ENCODE measurements around the gene SLC35E2B.
"Not testable (repeated sequence)": the region's sequence is repeated elsewhere in the genome, so short reads cannot be mapped to it uniquely, and the experiment has no call there.

Gene SLC35E2B

DNA sequence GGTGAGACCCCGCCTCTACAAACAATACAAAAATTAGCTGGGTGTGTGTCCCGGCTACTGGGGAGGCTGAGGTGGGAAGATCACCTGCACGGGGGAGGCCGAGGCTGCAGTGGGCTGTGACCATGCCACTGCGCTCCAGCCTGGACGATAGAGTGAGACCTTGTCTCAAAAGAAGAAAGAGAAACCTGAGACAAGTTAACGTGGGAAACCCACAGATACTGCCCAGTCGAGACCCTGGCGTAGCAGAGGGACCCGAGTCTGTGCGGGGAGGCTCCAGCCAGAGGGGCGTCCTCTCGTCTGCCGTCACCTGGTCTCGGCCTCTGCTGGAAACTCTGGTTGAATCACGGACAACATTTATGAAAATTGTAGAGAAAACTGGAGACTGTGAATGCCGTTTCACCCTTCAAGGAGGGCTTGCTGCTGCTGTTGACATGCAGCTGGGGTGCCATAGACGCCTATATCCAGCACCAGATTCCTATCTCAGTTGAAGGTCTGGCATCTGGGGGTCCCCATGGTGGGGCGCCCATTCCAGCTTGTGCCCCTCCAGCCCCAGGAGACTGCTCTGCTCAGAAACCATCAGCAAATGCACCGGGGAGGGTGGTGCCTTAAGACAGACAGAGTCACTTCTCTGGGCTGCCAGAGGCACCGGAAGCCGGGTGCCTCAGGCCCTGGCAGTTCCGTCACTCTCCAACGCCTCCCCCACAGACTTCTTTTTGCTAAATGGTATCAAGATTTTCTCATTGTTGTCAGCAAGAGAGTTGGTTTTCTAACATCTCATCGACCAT, 20.2 kb downstream of the SLC35E2B start:
- 95 to 98% methylated on average over 21 to 24 of the region's 25 CpGs for WGBS, 2 experiments (ENCODE audit: insufficient coverage in 2 of 2)
- Histone ChIP-seq H3K4me3 (ENCODE audit: extremely low read depth, insufficient read depth, low read length, poor library complexity, severe bottlenecking) (no peak overlapping the region), H3K36me3 (ENCODE audit: control insufficient read depth, insufficient read depth, low read length) (peaks cover 52% of the 10 kb centered on the region), H3K4me1 (ENCODE audit: control insufficient read depth, insufficient read depth, low read length, poor library complexity, severe bottlenecking) (no peaks in the 10 kb centered on the region), H3K9me3 (ENCODE audit: control insufficient read depth, low read length) (no peaks in the 10 kb centered on the region), H3K27ac (ENCODE audit: low read depth, low read length, severe bottlenecking) (no peak overlapping the region)

- Histone ChIP-seq H3K27ac (ENCODE audit: low read depth, low read length, severe bottlenecking) (no peak overlapping the region), H3K4me3 (ENCODE audit: extremely low read depth, insufficient read depth, low read length, poor library complexity, severe bottlenecking) (no peak overlapping the region), H3K36me3 (ENCODE audit: control insufficient read depth, insufficient read depth, low read length) (peaks cover 54% of the 10 kb centered on the region), H3K4me1 (ENCODE audit: control insufficient read depth, insufficient read depth, low read length, poor library complexity, severe bottlenecking) (no peaks in the 10 kb centered on the region), H3K9me3 (ENCODE audit: control insufficient read depth, low read length) (no peaks in the 10 kb centered on the region)
- 92 to 96% methylated on average over 20 to 24 of the region's 27 CpGs for WGBS, 2 experiments (ENCODE audit: insufficient coverage in 2 of 2)
These were observed 21.1 kb downstream of the SLC35E2B start for GRCh38 chr1:1671365-1672119.

DNA sequence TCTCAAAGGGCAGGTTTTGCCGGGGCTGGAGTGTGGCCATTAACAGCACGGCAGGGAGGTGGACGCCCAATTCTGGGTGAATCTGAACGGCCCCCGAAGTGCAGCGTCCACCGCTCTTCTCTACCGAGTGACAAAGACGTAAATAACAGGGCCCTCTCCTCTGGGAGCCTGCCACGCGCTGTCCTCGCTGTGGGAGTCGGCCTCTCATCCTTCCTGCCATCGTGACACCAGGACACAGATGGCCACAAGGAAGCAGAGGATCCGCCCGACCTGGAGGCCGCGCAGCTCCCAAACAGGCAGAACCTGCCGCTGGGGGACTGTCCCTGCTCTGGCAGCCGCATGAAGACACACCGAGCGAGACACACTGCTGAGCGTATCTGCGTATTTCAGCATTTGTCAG, 21.7 kb downstream of the SLC35E2B start:
- 95 to 97% methylated on average over 24 of the region's 24 CpGs for WGBS, 2 experiments (ENCODE audit: insufficient coverage in 2 of 2)
- no peak overlapping the region for H3K27ac ChIP-seq (ENCODE audit: low read depth, low read length, severe bottlenecking)
- no peaks in the 10 kb centered on the region for H3K9me3 ChIP-seq (ENCODE audit: control insufficient read depth, low read length)
- H3K4me1 ChIP-seq (ENCODE audit: control insufficient read depth, insufficient read depth, low read length, poor library complexity, severe bottlenecking), result no peaks in the 10 kb centered on the region
- no peak overlapping the region for H3K4me3 ChIP-seq (ENCODE audit: extremely low read depth, insufficient read depth, low read length, poor library complexity, severe bottlenecking)
- H3K36me3 ChIP-seq (ENCODE audit: control insufficient read depth, insufficient read depth, low read length), result peaks cover 60% of the 10 kb centered on the region

GRCh38 chr1:1669468-1670440, 22.8 kb downstream of the SLC35E2B start:
- no peaks in the 10 kb centered on the region for H3K9me3 ChIP-seq (ENCODE audit: control insufficient read depth, low read length)
- H3K27ac ChIP-seq (ENCODE audit: low read depth, low read length, severe bottlenecking), result peak overlapping the region; percentile 41
- H3K4me3 ChIP-seq (ENCODE audit: extremely low read depth, insufficient read depth, low read length, poor library complexity, severe bottlenecking), result no peak overlapping the region
- H3K36me3 ChIP-seq (ENCODE audit: control insufficient read depth, insufficient read depth, low read length), result peaks cover 72% of the 10 kb centered on the region
- H3K4me1 ChIP-seq (ENCODE audit: control insufficient read depth, insufficient read depth, low read length, poor library complexity, severe bottlenecking), result no peaks in the 10 kb centered on the region
- WGBS, 2 experiments (ENCODE audit: insufficient coverage in 2 of 2), result 94 to 95% methylated on average over 34 to 39 of the region's 43 CpGs

GRCh38 chr1:1666526-1666925, 26.1 kb downstream of the SLC35E2B start:
- no peaks in the 10 kb centered on the region for H3K4me1 ChIP-seq (ENCODE audit: control insufficient read depth, insufficient read depth, low read length, poor library complexity, severe bottlenecking)
- no peak overlapping the region for H3K27ac ChIP-seq (ENCODE audit: low read depth, low read length, severe bottlenecking)
- peaks cover 54% of the 10 kb centered on the region for H3K36me3 ChIP-seq (ENCODE audit: control insufficient read depth, insufficient read depth, low read length)
- H3K4me3 ChIP-seq (ENCODE audit: extremely low read depth, insufficient read depth, low read length, poor library complexity, severe bottlenecking), result no peak overlapping the region
- WGBS, 2 experiments (ENCODE audit: insufficient coverage in 2 of 2), result 98 to 100% methylated on average over 10 of the region's 15 CpGs
- H3K9me3 ChIP-seq (ENCODE audit: control insufficient read depth, low read length), result no peaks in the 10 kb centered on the region

GRCh38 chr1:1665815-1666251, 26.8 kb downstream of the SLC35E2B start:
- Histone ChIP-seq H3K9me3 (ENCODE audit: control insufficient read depth, low read length) (no peaks in the 10 kb centered on the region), H3K4me1 (ENCODE audit: control insufficient read depth, insufficient read depth, low read length, poor library complexity, severe bottlenecking) (no peaks in the 10 kb centered on the region), H3K4me3 (ENCODE audit: extremely low read depth, insufficient read depth, low read length, poor library complexity, severe bottlenecking) (no peak overlapping the region), H3K27ac (ENCODE audit: low read depth, low read length, severe bottlenecking) (no peak overlapping the region), H3K36me3 (ENCODE audit: control insufficient read depth, insufficient read depth, low read length) (peaks cover 47% of the 10 kb centered on the region)
- WGBS, 2 experiments (ENCODE audit: insufficient coverage in 2 of 2), result 94 to 95% methylated on average over 24 to 25 of the region's 25 CpGs

DNA sequence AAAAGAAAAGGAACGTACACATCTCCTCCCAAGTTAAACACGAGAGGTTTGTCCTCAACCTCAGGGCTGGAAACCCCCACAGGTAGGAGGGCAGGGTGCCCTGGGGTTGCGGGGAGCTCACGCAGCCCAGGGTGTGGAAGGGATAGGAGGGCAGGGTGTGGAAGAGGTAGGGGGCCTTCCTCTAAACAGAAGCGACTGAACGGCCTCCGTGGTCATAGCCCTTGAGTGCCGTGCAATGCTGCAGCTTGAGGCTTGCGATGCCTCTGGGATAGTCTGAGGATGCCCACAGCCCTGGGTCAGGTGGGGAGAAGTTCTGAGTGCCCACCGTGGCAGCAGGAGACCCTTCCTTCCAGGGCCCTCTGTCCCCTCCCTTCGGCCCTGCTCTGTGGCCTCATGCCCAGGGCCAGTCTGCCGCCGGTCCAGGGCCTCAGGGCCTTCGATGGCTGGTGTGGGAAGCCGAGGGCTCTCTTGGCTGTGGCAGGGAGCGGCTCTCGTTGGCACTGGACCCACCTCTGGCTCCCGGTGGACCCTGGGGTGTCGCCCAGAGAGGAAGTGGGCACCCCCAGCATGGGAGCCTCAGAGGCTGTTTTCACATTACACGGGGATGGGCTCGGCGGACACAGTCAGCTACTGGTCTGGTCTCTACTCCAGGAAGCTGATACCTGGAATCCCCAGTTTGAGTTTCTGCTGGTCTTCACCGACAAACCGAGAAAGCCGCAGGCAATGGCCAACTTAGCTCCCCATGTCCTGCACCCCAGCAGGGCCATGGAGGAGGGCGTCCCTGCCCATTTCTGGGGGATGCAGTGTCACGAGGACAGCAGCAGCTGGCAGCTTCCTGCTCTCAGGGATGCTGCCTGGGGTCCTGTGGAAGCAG, 27.4 kb downstream of the SLC35E2B start:
- 95% methylated on average over 26 of the region's 27 CpGs for WGBS, 2 experiments (ENCODE audit: insufficient coverage in 2 of 2)
- H3K4me3 ChIP-seq (ENCODE audit: extremely low read depth, insufficient read depth, low read length, poor library complexity, severe bottlenecking), result no peak overlapping the region
- no peak overlapping the region for H3K27ac ChIP-seq (ENCODE audit: low read depth, low read length, severe bottlenecking)
- H3K9me3 ChIP-seq (ENCODE audit: control insufficient read depth, low read length), result no peaks in the 10 kb centered on the region
- H3K36me3 ChIP-seq (ENCODE audit: control insufficient read depth, insufficient read depth, low read length), result peaks cover 42% of the 10 kb centered on the region
- no peaks in the 10 kb centered on the region for H3K4me1 ChIP-seq (ENCODE audit: control insufficient read depth, insufficient read depth, low read length, poor library complexity, severe bottlenecking)

DNA sequence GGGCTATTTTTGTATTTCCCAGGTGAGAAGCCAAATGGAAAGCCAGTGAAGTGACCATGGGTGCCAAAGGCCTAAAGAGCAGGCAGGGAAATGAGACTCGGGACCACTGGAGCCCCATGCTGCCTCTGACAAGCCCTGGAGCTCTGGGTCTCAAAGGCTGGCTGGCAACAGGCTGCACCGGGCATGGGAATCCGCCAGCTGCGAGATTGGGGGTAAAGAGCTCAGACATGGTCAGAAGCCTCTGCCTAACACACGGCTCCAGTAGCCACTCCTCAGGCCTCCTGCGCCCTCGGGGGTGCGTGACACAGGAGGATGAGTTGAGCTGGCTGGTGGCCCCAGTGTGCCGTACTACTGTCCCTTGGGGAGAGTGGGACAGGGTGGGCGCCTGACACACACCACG, 28.3 kb downstream of the SLC35E2B start:
- H3K9me3 ChIP-seq (ENCODE audit: control insufficient read depth, low read length); H3K4me3 ChIP-seq (ENCODE audit: extremely low read depth, insufficient read depth, low read length, poor library complexity, severe bottlenecking); H3K4me1 ChIP-seq (ENCODE audit: control insufficient read depth, insufficient read depth, low read length, poor library complexity, severe bottlenecking); H3K27ac ChIP-seq (ENCODE audit: low read depth, low read length, severe bottlenecking): not testable (repeated sequence)
- H3K36me3 ChIP-seq (ENCODE audit: control insufficient read depth, insufficient read depth, low read length), result peaks cover 34% of the 10 kb centered on the region
- WGBS, 2 experiments (ENCODE audit: insufficient coverage in 2 of 2), result no CpG with 5 or more reads among the region's 11 CpGs

DNA sequence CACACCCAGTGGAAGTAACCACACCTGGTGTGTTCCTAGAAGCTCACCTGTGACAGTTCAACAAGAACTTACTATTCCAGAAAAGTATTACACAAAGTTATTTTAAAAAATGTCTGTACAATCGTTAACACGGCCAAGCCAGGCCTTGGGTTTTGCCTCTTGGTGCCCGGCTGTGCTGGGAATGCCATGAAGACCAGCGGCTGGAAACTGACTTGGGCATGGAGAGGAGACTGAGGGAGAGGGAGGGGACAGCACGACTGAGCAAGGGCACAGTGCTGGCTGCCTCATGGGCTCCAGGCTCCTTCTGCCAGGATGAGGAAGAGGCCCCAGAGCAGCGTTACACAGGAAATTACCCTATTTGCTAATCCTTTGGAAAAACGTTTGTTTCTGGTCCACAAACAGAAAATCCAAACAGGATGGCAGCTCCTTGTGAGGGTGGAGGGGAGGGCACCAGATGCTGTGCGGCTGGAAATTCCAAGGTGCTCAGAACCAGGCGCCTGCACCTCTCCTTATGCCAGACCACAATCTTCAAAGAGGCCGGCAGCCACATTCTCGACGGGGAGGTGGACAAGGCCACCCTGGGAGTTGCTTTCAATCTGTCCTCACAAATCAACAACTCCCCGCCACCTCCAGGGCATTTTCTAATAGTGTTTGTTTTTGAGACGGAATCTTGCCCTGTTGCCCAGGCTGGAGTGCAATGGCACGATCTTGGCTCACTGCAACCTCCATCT, 29.6 kb downstream of the SLC35E2B start:
- H3K4me1 ChIP-seq (ENCODE audit: control insufficient read depth, insufficient read depth, low read length, poor library complexity, severe bottlenecking); H3K27ac ChIP-seq (ENCODE audit: low read depth, low read length, severe bottlenecking); H3K4me3 ChIP-seq (ENCODE audit: extremely low read depth, insufficient read depth, low read length, poor library complexity, severe bottlenecking); H3K9me3 ChIP-seq (ENCODE audit: control insufficient read depth, low read length): not testable (repeated sequence)
- H3K36me3 ChIP-seq (ENCODE audit: control insufficient read depth, insufficient read depth, low read length), result peaks cover 24% of the 10 kb centered on the region
- 100% methylated on average over 1 to 2 of the region's 15 CpGs for WGBS, 2 experiments (ENCODE audit: insufficient coverage in 2 of 2)
